Spleen (tissue), 11 donors: ENCODE data around the gene KCNJ18. TPM values are rescaled to one million over a fixed set of nuclear protein-coding genes. Genes with fewer than 3 reads are reported as not detected.
A peak's percentile ranks its signal among the peaks of the same experiment; 100 is the strongest.
"Not testable (repeated sequence)": the region's sequence is repeated elsewhere in the genome, so short reads cannot be mapped to it uniquely, and the experiment has no call there.

Experiments
- DNase-seq: peaks from one replicate; pipeline ENCODE4 v3.0.0-alpha.2; 2020
- H3K27ac ChIP-seq, 8 donors: fragments of 200-600 bp; sonication (generic) in 7 of 8; 1 replicate in 4 of 8; 2 replicates in 4 of 8; pipeline versions ENCODE4 v1.5.0 to v1.8.0; 2016 to 2021; ENCODE audit warnings: inconsistent platforms in 4 of 8, mild to moderate bottlenecking in 4 of 8, moderate library complexity in 1 of 8
- H3K27me3 ChIP-seq, 7 donors: fragments of 200-600 bp; sonication (generic) in 6 of 7; replicated peaks in 1 of 7; 1 replicate in 4 of 7; 2 replicates in 3 of 7; pipeline versions ENCODE4 v1.5.0 to v1.8.0; 2016 to 2021; ENCODE audit warnings: inconsistent platforms in 3 of 7, mild to moderate bottlenecking in 1 of 7
- H3K36me3 ChIP-seq, 6 donors: fragments of 200-600 bp; sonication (generic) in 5 of 6; 1 replicate in 4 of 6; 2 replicates in 2 of 6; pipeline versions ENCODE4 v1.5.0 to v1.8.0; 2016 to 2021; ENCODE audit warnings: inconsistent platforms in 2 of 6
- H3K4me1 ChIP-seq, 6 donors: fragments of 200-600 bp; sonication (generic) in 5 of 6; 1 replicate in 3 of 6; 2 replicates in 3 of 6; pipeline versions ENCODE4 v1.5.0 to v1.8.0; 2016 to 2021; ENCODE audit warnings: inconsistent platforms in 3 of 6
- H3K4me3 ChIP-seq, 8 donors: fragments of 200-600 bp; sonication (generic) in 7 of 8; 1 replicate in 4 of 8; 2 replicates in 4 of 8; pipeline versions ENCODE4 v1.5.0 to v1.8.0; 2016 to 2021; ENCODE audit warnings: inconsistent platforms in 4 of 8, mild to moderate bottlenecking in 4 of 8, moderate library complexity in 2 of 8
- H3K9me3 ChIP-seq, 8 donors: fragments of 200-600 bp; sonication (generic) in 7 of 8; 1 replicate in 4 of 8; 2 replicates in 4 of 8; pipeline versions ENCODE4 v1.5.0 to v1.8.0; 2016 to 2021; ENCODE audit warnings: inconsistent platforms in 4 of 8
- WGBS, 5 donors: extraction: QIAGEN DNeasy Blood & Tissue Kit in 3 of 5; methylation state at CpG; one replicate each; pipeline versions ENCODE4 v1.1.5 to v1.1.7; 2013 to 2018; 5-methylcytosine and 5-hydroxymethylcytosine counted together
- intact Hi-C: fragments of 100-400 bp; cut with DNase I; formaldehyde crosslinking; loops from one replicate; pipeline ENCODE4 v1.15.0; 2023; ENCODE audit warnings: low total_unique reads
- polyA plus RNA-seq, 3 donors: library from polyadenylated mRNA; stranded (reverse); fragments of 200-250 nt; gene quantifications; one replicate each; pipeline ENCODE4 v1.2.1, GENCODE V29; 2013
- total RNA-seq, 7 donors: library from RNA; depleted of rRNA in 3 of 7; stranded (reverse); fragments of >200 nt in 3 of 7; fragmentation: NEBNext Ultra II Directional in 4 of 7; extraction: Animal tissue kit (Norgen Biotek cat#: 25700) in 4 of 7; gene quantifications; one replicate each; pipeline versions ENCODE4 v1.1.0 to v1.2.1, GENCODE V29; 2016 to 2021
- donor health status: healthy with polysubstance abuse.
- donor health status: DM: no; HTN: no; CAD: no; lungs with moderate emphysema.
- donor health status: DM: no; HTN: no; CAD: no.
- donor health status: Bipolar disorder and iron deficiency.
- donor health status: healthy.
- donor health status: DM: no; HTN: no; CAD: no.
- donor health status: DM: yes; HTN: yes; CAD: no.

KCNJ18 gene
- total and polyA plus RNA-seq, 10 donors: not detected

- H3K4me1 ChIP-seq, H3K27ac ChIP-seq, H3K36me3 ChIP-seq, H3K27me3 ChIP-seq, H3K4me3 ChIP-seq, DNase-seq, intact Hi-C loops, H3K9me3 ChIP-seq: not testable (repeated sequence)
- WGBS, 5 donors: 77 to 85% (median 84%) methylated on average over 3 to 4 of the region's 4 CpGs
These were observed 6.8 kb downstream of the KCNJ18 start for GRCh38 chr17:21699124-21699523.

- 73 to 83% (median 77%) methylated on average over 6 to 16 of the region's 16 CpGs for WGBS, 5 donors
- intact Hi-C loops: not testable (repeated sequence)
- DNase-seq: peak; percentile 66
These were observed 7.4 kb downstream of the KCNJ18 start for GRCh38 chr17:21699573-21700236.

DNA sequence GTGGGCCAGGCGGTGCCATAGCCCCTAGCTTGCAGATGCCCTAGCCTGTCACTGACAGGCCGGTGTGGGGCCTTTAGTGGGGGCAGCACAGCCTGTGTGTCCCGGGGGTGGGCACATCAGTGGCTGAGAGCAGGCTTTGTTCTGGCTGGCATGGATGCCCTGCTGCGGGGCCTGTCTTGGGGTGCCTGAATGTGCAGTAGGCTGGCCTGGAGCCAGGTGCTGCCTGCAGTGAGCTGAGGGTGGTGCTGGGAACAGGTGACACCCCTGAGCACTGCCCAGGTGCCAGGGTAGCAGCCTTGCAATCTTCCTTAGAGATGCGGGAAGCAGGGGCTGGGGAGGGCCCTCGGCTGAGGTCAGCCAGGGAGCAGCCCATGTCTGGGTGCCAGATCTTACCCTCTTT is 8.8 kb downstream of the KCNJ18 start:
- H3K4me1 ChIP-seq, H3K27ac ChIP-seq, H3K27me3 ChIP-seq, intact Hi-C loops, H3K9me3 ChIP-seq, H3K4me3 ChIP-seq, H3K36me3 ChIP-seq: not testable (repeated sequence)
- DNase-seq: peak; percentile 45
- 70 to 98% (median 85%) methylated on average over 2 to 6 of the region's 6 CpGs; no CpG with 5 or more reads in 1 of the 5 donors for WGBS, 5 donors

More at GRCh38 chr17:21699573-21700236, 7.4 kb downstream of the KCNJ18 start:
- not testable (repeated sequence) for H3K4me3 ChIP-seq, H3K27ac ChIP-seq, H3K36me3 ChIP-seq, H3K27me3 ChIP-seq, H3K4me1 ChIP-seq, H3K9me3 ChIP-seq

- H3K36me3 ChIP-seq, intact Hi-C loops, H3K27ac ChIP-seq, H3K4me1 ChIP-seq, H3K27me3 ChIP-seq, H3K9me3 ChIP-seq, H3K4me3 ChIP-seq: not testable (repeated sequence)
- WGBS, 5 donors: 75 to 86% (median 80%) methylated on average over 8 of the region's 8 CpGs
- peak; percentile 40 for DNase-seq
These were observed 9.7 kb downstream of the KCNJ18 start for GRCh38 chr17:21702029-21702428.

GRCh38 chr17:21702521-21702920 is 10.2 kb downstream of the KCNJ18 start:
- peak; percentile 57 for DNase-seq

GRCh38 chr17:21702940-21703640 is 10.8 kb downstream of the KCNJ18 start:
- H3K27ac ChIP-seq, H3K4me1 ChIP-seq, H3K36me3 ChIP-seq, H3K27me3 ChIP-seq, H3K4me3 ChIP-seq, intact Hi-C loops, H3K9me3 ChIP-seq: not testable (repeated sequence)
- 80 to 92% (median 89%) methylated on average over 3 to 51 of the region's 51 CpGs for whole genome bisulfite sequencing, 5 donors
- DNase-seq: peak; percentile 51

More at GRCh38 chr17:21702521-21702920, 10.2 kb downstream of the KCNJ18 start:
- intact Hi-C loops, H3K4me1 ChIP-seq, H3K36me3 ChIP-seq, H3K4me3 ChIP-seq, H3K27me3 ChIP-seq, H3K27ac ChIP-seq, H3K9me3 ChIP-seq: not testable (repeated sequence)
- 53 to 89% (median 83%) methylated on average over 5 to 22 of the region's 22 CpGs for WGBS, 5 donors

- peak; percentile 71 for DNase-seq
- intact Hi-C loops, H3K27ac ChIP-seq, H3K27me3 ChIP-seq, H3K4me1 ChIP-seq, H3K4me3 ChIP-seq, H3K9me3 ChIP-seq, H3K36me3 ChIP-seq: not testable (repeated sequence)
- 85 to 91% (median 90%) methylated on average over 21 to 35 of the region's 35 CpGs for WGBS, 5 donors
These were observed 11.9 kb downstream of the KCNJ18 start for GRCh38 chr17:21703891-21704872.
